ENCODE data around the gene CLEC1B.
"Not testable (repeated sequence)": the region's sequence is repeated elsewhere in the genome, so short reads cannot be mapped to it uniquely, and the experiment has no call there.

CLEC1B gene

GRCh38 chr12:9992296-9992695 lies 6.6 kb downstream of the CLEC1B start:
- TF ChIP-seq Cebpa-rat (IDR thresholded peaks at IDR 0.05), result no peak
- Histone ChIP-seq H3K4me2 (peak overlapping the region in 5 of 11 experiments; percentile 5 to 77 (median 62); a peak in 10 of 22 replicates), H3K9ac (no peak overlapping the region), H4K20me1 (no peaks in the 10 kb centered on the region), H3K9me3 (replicated peaks in 1 of 11) (peaks cover 0 to 7% (median 0%) of the 10 kb centered on the region in 11 experiments; a peak in 2 of 22 replicates), H3K36me3 (peaks cover 0 to 9% (median 0%) of the 10 kb centered on the region in 11 experiments; a peak in 2 of 22 replicates), H3K4me1 (peaks cover 0 to 28% (median 3%) of the 10 kb centered on the region in 10 experiments; a peak in 10 of 20 replicates), H3K27me3 (no peaks in the 10 kb centered on the region), H3K4me3 (no peak overlapping the region), H3K27ac (peak overlapping the region in 1 of 11 experiments; percentile 23; a peak in 2 of 22 replicates)

- no peak for TF ChIP-seq Cebpa-rat (IDR thresholded peaks at IDR 0.05)
- no peak overlapping the region for H3K4me3 ChIP-seq
- no peaks in the 10 kb centered on the region for H3K27me3 ChIP-seq
- peaks cover 0 to 28% (median 3%) of the 10 kb centered on the region in 10 experiments; a peak in 10 of 20 replicates for H3K4me1 ChIP-seq
- peak overlapping the region in 5 of 11 experiments; percentile 5 to 77 (median 62); a peak in 10 of 22 replicates for H3K4me2 ChIP-seq
- H4K20me1 ChIP-seq, result no peaks in the 10 kb centered on the region
- H3K9ac ChIP-seq, result no peak overlapping the region
- H3K9me3 ChIP-seq (replicated peaks in 1 of 11), result peaks cover 0 to 9% (median 0%) of the 10 kb centered on the region in 11 experiments; a peak in 2 of 22 replicates
- H3K27ac ChIP-seq, result peak overlapping the region in 1 of 11 experiments; percentile 23; a peak in 2 of 22 replicates
- H3K36me3 ChIP-seq, result peaks cover 0 to 14% (median 0%) of the 10 kb centered on the region in 11 experiments; a peak in 2 of 22 replicates
Observed at GRCh38 chr12:9991876-9992275, 7.0 kb downstream of the CLEC1B start.

- no peak overlapping the region for H3K9ac ChIP-seq
- peak overlapping the region in 1 of 11 experiments; percentile 9; a peak in 1 of 22 replicates for H3K4me2 ChIP-seq
- no peaks in the 10 kb centered on the region for H3K27me3 ChIP-seq
- H3K4me3 ChIP-seq, result no peak overlapping the region
- peaks cover 0 to 84% (median 0%) of the 10 kb centered on the region in 11 experiments; a peak in 7 of 22 replicates for H3K36me3 ChIP-seq
- H3K27ac ChIP-seq, result no peak overlapping the region
- peaks cover 0 to 20% (median 0%) of the 10 kb centered on the region in 11 experiments; a peak in 3 of 22 replicates for H4K20me1 ChIP-seq
- H3K4me1 ChIP-seq, result peaks cover 0 to 40% (median 0%) of the 10 kb centered on the region in 10 experiments; a peak in 3 of 20 replicates
- TF ChIP-seq Cebpa-rat (IDR thresholded peaks at IDR 0.05), result no peak
- peaks cover 14 to 18% (median 16%) of the 10 kb centered on the region in 11 experiments for H3K9me3 ChIP-seq (replicated peaks in 1 of 11)
Observed at GRCh38 chr12:9980126-9980525, 18.8 kb downstream of the CLEC1B start.

- no peak for TF ChIP-seq Cebpa-rat (IDR thresholded peaks at IDR 0.05)
- Histone ChIP-seq H3K9me3 (replicated peaks in 1 of 11) (peaks cover 18 to 40% (median 22%) of the 10 kb centered on the region in 11 experiments), H3K27ac (no peak overlapping the region), H3K36me3 (peaks cover 0 to 86% (median 0%) of the 10 kb centered on the region in 11 experiments; a peak in 7 of 22 replicates), H3K4me3 (no peak overlapping the region), H3K4me1 (peaks cover 0 to 61% (median 0%) of the 10 kb centered on the region in 10 experiments; a peak in 5 of 20 replicates), H3K4me2 (peak overlapping the region in 1 of 11 experiments; percentile 37; a peak in 1 of 22 replicates), H4K20me1 (peaks cover 0 to 20% (median 0%) of the 10 kb centered on the region in 11 experiments; a peak in 3 of 22 replicates), H3K27me3 (no peaks in the 10 kb centered on the region), H3K9ac (no peak overlapping the region)
Observed at GRCh38 chr12:9977916-9978315, 21.0 kb downstream of the CLEC1B start.

GRCh38 chr12:9976626-9977025 lies 22.3 kb downstream of the CLEC1B start:
- H3K27me3 ChIP-seq, H3K9ac ChIP-seq, H3K27ac ChIP-seq: not testable (repeated sequence)
- Histone ChIP-seq H3K4me1 (peaks cover 0 to 69% (median 0%) of the 10 kb centered on the region in 10 experiments; a peak in 5 of 20 replicates), H3K4me3 (0 out of 20 replicates have a peak overlapping the region, but pooled peaks of 1 of the 10 experiments have one; percentile 1), H3K36me3 (peaks cover 0 to 78% (median 0%) of the 10 kb centered on the region in 11 experiments; a peak in 7 of 22 replicates), H4K20me1 (peaks cover 0 to 20% (median 0%) of the 10 kb centered on the region in 11 experiments; a peak in 3 of 22 replicates), H3K9me3 (replicated peaks in 1 of 11) (peaks cover 18 to 46% (median 22%) of the 10 kb centered on the region in 11 experiments), H3K4me2 (peak overlapping the region in 2 of 11 experiments; percentile 24 to 77; a peak in 4 of 22 replicates)

- H3K4me1 ChIP-seq, result peaks cover 0 to 79% (median 0%) of the 10 kb centered on the region in 10 experiments; a peak in 8 of 20 replicates
- no peaks in the 10 kb centered on the region for H3K27me3 ChIP-seq
- H3K27ac ChIP-seq, result no peak overlapping the region
- H3K36me3 ChIP-seq, result peaks cover 0 to 68% (median 0%) of the 10 kb centered on the region in 11 experiments; a peak in 7 of 22 replicates
- peaks cover 18 to 46% (median 22%) of the 10 kb centered on the region in 11 experiments for H3K9me3 ChIP-seq (replicated peaks in 1 of 11)
- no peak for TF ChIP-seq Cebpa-rat (IDR thresholded peaks at IDR 0.05)
- 0 out of 20 replicates have a peak overlapping the region, but pooled peaks of 1 of the 10 experiments have one; percentile 1 for H3K4me3 ChIP-seq
- H3K4me2 ChIP-seq, result peak overlapping the region in 2 of 11 experiments; percentile 24 to 77; a peak in 2 of 22 replicates
- H3K9ac ChIP-seq, result no peak overlapping the region
- peaks cover 0 to 20% (median 0%) of the 10 kb centered on the region in 11 experiments; a peak in 3 of 22 replicates for H4K20me1 ChIP-seq
Observed at GRCh38 chr12:9975614-9976013, 23.3 kb downstream of the CLEC1B start.

GRCh38 chr12:9974731-9975130 lies 24.2 kb downstream of the CLEC1B start:
- not testable (repeated sequence) for H3K27me3 ChIP-seq, H3K27ac ChIP-seq, H3K9ac ChIP-seq
- peaks cover 0 to 20% (median 0%) of the 10 kb centered on the region in 11 experiments; a peak in 3 of 22 replicates for H4K20me1 ChIP-seq
- H3K4me3 ChIP-seq, result peak overlapping the region in 2 of 10 experiments; percentile 17 to 31; a peak in 1 of 20 replicates
- peaks cover 0 to 59% (median 0%) of the 10 kb centered on the region in 11 experiments; a peak in 7 of 22 replicates for H3K36me3 ChIP-seq
- peak overlapping the region in 3 of 11 experiments; percentile 54 to 77 (median 56); a peak in 5 of 22 replicates for H3K4me2 ChIP-seq
- H3K9me3 ChIP-seq (replicated peaks in 1 of 11), result peaks cover 18 to 46% (median 22%) of the 10 kb centered on the region in 11 experiments
- H3K4me1 ChIP-seq, result peaks cover 0 to 81% (median 0%) of the 10 kb centered on the region in 10 experiments; a peak in 8 of 20 replicates

GRCh38 chr12:9973949-9974348 lies 25.0 kb downstream of the CLEC1B start:
- H3K4me1 ChIP-seq, result peaks cover 0 to 75% (median 0%) of the 10 kb centered on the region in 10 experiments; a peak in 8 of 20 replicates
- H3K36me3 ChIP-seq, result peaks cover 0 to 53% (median 0%) of the 10 kb centered on the region in 11 experiments; a peak in 6 of 22 replicates
- no peak overlapping the region for H3K27ac ChIP-seq
- no peak for TF ChIP-seq Cebpa-rat (IDR thresholded peaks at IDR 0.05)
- H3K9me3 ChIP-seq (replicated peaks in 1 of 11), result peaks cover 18 to 46% (median 22%) of the 10 kb centered on the region in 11 experiments
- peak overlapping the region in 3 of 11 experiments; percentile 56 to 84 (median 77); a peak in 5 of 22 replicates for H3K4me2 ChIP-seq
- H3K4me3 ChIP-seq, result peak overlapping the region in 3 of 10 experiments; percentile 17 to 57 (median 48); a peak in 4 of 20 replicates
- no peak overlapping the region for H3K9ac ChIP-seq
- H3K27me3 ChIP-seq, result no peaks in the 10 kb centered on the region
- H4K20me1 ChIP-seq, result peaks cover 0 to 17% (median 0%) of the 10 kb centered on the region in 11 experiments; a peak in 2 of 22 replicates
